Measurements from ENCODE around the gene UBE2Z.

UBE2Z gene

DNA sequence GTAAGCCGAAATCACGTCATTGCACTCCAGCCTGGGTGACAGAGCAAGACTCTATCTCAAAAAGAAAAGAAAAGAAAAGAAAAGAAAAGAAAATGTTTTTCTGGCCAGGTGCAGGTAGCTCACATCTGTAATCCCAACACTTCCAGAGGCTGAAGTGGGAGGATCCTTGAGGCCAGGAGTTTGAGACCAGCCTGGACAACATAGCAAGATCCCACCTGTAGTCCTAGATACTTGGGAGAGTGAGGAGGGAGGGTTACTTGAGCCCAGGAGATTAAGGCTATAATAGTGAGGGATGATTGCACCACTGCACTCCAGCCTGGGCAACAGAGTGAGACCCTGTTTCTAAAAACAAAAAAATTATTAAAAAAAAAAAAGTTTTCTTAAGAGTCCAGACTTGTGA is 18.1 kb upstream of the UBE2Z start:
- Histone ChIP-seq H4K20me1 (ENCODE audit: insufficient read depth, low read length) (no peaks in the 10 kb centered on the region), H3K4me1 (ENCODE audit: low read length) (peaks cover 8% of the 10 kb centered on the region; the same call in 1 of the 2 replicates), H3K9me3 (replicated peaks; ENCODE audit: insufficient read depth, low read length) (no peaks in the 10 kb centered on the region), H3F3A (ENCODE audit: insufficient read depth, low read length) (no peaks in the 10 kb centered on the region), H3K4me2 (ENCODE audit: low read depth, low read length) (no peak overlapping the region), H2AFZ (ENCODE audit: low read length) (no peak overlapping the region), H3K4me3 (ENCODE audit: low read length) (no peak overlapping the region), H3K27ac (ENCODE audit: low read length) (no peak overlapping the region), H3K27me3 (replicated peaks; ENCODE audit: insufficient read depth, low read length) (no peaks in the 10 kb centered on the region), H3K36me3 (replicated peaks; ENCODE audit: insufficient read depth, low read length) (no peaks in the 10 kb centered on the region; the same call in 1 of the 2 replicates), H3K9me2 (replicated peaks; ENCODE audit: insufficient read depth, low read length) (no peaks in the 10 kb centered on the region), H3K79me2 (ENCODE audit: low read length) (peaks cover 22% of the 10 kb centered on the region), H3K9ac (ENCODE audit: low read length) (no peak overlapping the region)
- TF ChIP-seq EZH2 (optimal IDR thresholded peaks at IDR 0.05; ENCODE audit: low read depth, low read length), result no peak
- no peak for TF ChIP-seq CTCF (IDR thresholded peaks at IDR 0.05; ENCODE audit: low read length)
- TF ChIP-seq EZH2phosphoT487 (IDR thresholded peaks at IDR 0.05; ENCODE audit: low read length), result no peak
- DNase-seq, result no peak

GRCh38 chr17:48892940-48893645 is 15.1 kb upstream of the UBE2Z start:
- no peak for DNase-seq
- Histone ChIP-seq H3K27me3 (replicated peaks; ENCODE audit: insufficient read depth, low read length) (no peaks in the 10 kb centered on the region), H3K9me3 (replicated peaks; ENCODE audit: insufficient read depth, low read length) (no peaks in the 10 kb centered on the region), H3K9ac (ENCODE audit: low read length) (peak overlapping the region; percentile 89), H3F3A (ENCODE audit: insufficient read depth, low read length) (no peaks in the 10 kb centered on the region), H3K79me2 (ENCODE audit: low read length) (peaks cover 22% of the 10 kb centered on the region), H3K4me2 (ENCODE audit: low read depth, low read length) (peak overlapping the region; percentile 63), H3K9me2 (replicated peaks; ENCODE audit: insufficient read depth, low read length) (no peaks in the 10 kb centered on the region), H4K20me1 (ENCODE audit: insufficient read depth, low read length) (no peaks in the 10 kb centered on the region), H3K4me1 (ENCODE audit: low read length) (peaks cover 23% of the 10 kb centered on the region; the same call in 1 of the 2 replicates), H3K27ac (ENCODE audit: low read length) (peak overlapping the region; percentile 65), H2AFZ (ENCODE audit: low read length) (peak overlapping the region; percentile 67), H3K4me3 (ENCODE audit: low read length) (peak overlapping the region; percentile 94), H3K36me3 (replicated peaks; ENCODE audit: insufficient read depth, low read length) (no peaks in the 10 kb centered on the region; the same call in 1 of the 2 replicates)
- TF ChIP-seq EZH2 (optimal IDR thresholded peaks at IDR 0.05; ENCODE audit: low read depth, low read length) (no peak), EZH2phosphoT487 (IDR thresholded peaks at IDR 0.05; ENCODE audit: low read length) (no peak), CTCF (IDR thresholded peaks at IDR 0.05; ENCODE audit: low read length) (no peak)

DNA sequence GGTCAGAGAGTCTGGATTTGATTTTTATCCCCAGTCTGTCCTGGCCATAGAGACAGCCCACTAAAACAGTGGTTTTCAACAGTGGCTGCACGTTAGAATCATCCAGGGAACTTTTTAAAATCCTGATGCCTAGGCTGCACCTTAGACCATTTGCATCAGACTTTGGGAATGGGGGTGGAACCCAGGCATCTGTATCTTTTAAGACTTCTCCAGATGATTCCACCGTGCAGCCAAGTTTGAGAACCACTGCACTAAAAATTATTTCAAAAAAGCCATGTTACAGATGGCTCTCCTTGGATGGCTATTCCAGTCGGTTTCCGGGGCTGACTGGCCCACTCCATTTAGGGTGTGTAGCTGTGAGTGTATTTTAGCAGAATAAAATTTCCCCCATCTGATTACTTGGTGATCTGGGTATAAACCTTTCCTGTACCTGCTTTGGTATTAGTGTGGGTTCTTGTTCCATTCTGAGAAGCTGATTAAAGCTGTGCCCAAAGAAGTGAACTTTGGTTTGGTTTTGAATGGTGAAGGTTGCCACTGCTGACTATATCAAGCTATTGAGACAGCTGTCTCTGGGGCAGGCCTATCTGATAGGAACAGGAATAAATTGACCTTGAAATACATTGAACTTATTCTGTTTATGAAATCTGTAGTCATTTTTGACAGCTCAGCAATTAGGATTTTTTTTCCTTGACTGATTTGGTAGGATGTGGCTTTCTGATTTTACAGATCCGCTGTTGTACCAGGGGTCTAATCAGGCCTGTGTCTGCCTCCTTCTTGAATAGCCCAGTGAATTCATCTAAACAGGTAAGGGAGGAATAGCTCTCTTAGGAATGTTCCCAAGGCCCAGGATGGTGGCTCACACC is 14.3 kb upstream of the UBE2Z start:
- H3K27ac ChIP-seq (ENCODE audit: low read length), result no peak overlapping the region
- H3K4me3 ChIP-seq (ENCODE audit: low read length), result peak overlapping the region; percentile 94
- TF ChIP-seq EZH2 (optimal IDR thresholded peaks at IDR 0.05; ENCODE audit: low read depth, low read length), result no peak
- TF ChIP-seq CTCF (IDR thresholded peaks at IDR 0.05; ENCODE audit: low read length), result no peak
- TF ChIP-seq EZH2phosphoT487 (IDR thresholded peaks at IDR 0.05; ENCODE audit: low read length), result no peak

More for the DNA sequence above, 14.3 kb upstream of the UBE2Z start:
- H3K4me2 ChIP-seq (ENCODE audit: low read depth, low read length), result peak overlapping the region; percentile 63
- no peak overlapping the region for H2AFZ ChIP-seq (ENCODE audit: low read length)
- H3F3A ChIP-seq (ENCODE audit: insufficient read depth, low read length), result no peaks in the 10 kb centered on the region
- no peak for DNase-seq
- no peaks in the 10 kb centered on the region for H3K27me3 ChIP-seq (replicated peaks; ENCODE audit: insufficient read depth, low read length)
- no peaks in the 10 kb centered on the region for H3K9me3 ChIP-seq (replicated peaks; ENCODE audit: insufficient read depth, low read length)
- H3K9me2 ChIP-seq (replicated peaks; ENCODE audit: insufficient read depth, low read length), result no peaks in the 10 kb centered on the region
- H3K9ac ChIP-seq (ENCODE audit: low read length), result peak overlapping the region; percentile 89; the same call in 1 of the 2 replicates
- no peaks in the 10 kb centered on the region; the same call in 1 of the 2 replicates for H3K36me3 ChIP-seq (replicated peaks; ENCODE audit: insufficient read depth, low read length)
- peaks cover 22% of the 10 kb centered on the region for H3K79me2 ChIP-seq (ENCODE audit: low read length)
- peaks cover 23% of the 10 kb centered on the region; the same call in 1 of the 2 replicates for H3K4me1 ChIP-seq (ENCODE audit: low read length)
- no peaks in the 10 kb centered on the region for H4K20me1 ChIP-seq (ENCODE audit: insufficient read depth, low read length)
